CD4-positive, alpha-beta T cell treated with Interleukin-6 at 100 ng/mL for 8 hours (primary cell): ENCODE measurements around the gene CENATAC.
A peak's percentile ranks its signal among the peaks of the same experiment; 100 is the strongest.
"Not testable (repeated sequence)": the region's sequence is repeated elsewhere in the genome, so short reads cannot be mapped to it uniquely, and the experiment has no call there.

Experiments
- DNase-seq: peaks from one replicate; pipeline ENCODE4 v3.0.0-alpha.2; 2020; ENCODE audit warnings: mixed read lengths, low spot score

CENATAC gene

DNA sequence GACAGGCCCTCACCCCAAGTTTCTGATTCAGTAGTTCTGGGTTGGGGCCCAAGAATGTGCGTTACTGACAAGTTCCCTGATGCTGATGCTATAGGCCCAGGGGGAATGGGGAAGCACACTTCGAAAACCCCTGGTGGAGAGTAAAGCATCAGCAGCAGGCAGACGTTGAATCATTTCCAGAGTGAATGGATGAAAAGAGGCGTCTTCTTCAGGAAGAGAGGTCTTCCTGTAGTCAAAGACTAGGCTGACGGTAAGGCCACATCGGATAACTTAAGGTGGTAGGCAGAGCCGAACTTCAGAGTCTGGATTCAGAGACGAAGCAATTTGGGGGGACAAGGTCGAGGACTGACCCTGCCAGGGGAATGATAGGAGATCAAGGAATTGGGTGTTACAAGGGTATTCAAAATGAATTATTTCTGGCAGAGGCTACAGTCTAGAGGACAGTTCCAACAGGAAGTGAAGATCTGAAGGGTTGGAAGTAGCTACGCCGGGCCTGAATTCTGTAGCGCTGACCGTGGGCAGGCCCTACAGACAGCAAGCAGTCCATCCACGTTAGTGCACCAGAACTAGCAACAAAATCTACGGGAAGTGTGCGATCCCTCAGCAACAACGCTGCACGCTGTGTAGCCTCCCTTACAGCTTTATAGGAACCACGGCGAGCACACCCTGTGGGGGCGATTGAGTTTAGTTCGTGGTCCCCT lies 862 bp upstream of the CENATAC start:
- peak; percentile 10 for DNase-seq

DNA sequence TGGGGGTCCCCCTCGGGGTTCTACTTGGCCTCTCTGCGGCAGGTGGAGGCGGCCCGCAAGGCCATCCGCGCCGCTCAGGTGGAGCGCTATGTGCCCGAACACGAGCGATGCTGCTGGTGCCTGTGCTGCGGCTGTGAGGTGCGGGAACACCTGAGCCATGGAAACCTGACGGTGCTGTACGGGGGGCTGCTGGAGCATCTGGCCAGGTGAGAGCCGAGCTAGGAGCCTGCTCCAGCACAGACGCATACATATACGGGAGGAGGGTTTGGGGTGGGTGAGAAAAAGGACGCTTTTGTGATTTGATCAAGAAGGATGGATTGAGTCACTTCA lies 415 bp downstream of the CENATAC start:
- DNase-seq = no peak

DNA sequence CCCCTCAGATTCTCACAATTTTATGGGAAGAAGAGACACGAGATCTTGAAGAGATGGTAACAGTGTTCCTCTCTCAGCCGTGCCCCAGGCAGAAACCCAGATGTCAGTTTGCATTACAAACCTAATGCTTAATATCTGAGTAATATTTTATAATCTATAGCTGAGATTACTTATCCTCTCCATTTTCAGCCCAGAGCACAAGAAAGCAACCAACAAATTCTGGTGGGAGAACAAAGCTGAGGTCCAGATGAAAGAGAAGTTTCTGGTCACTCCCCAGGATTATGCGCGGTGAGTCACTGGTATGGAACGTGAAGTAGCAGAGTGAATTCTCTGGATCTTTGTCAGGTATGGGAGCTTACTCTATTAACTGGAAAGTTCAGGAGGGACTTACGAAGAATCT lies 884 bp downstream of the CENATAC start:
- DNase-seq = no peak

DNA sequence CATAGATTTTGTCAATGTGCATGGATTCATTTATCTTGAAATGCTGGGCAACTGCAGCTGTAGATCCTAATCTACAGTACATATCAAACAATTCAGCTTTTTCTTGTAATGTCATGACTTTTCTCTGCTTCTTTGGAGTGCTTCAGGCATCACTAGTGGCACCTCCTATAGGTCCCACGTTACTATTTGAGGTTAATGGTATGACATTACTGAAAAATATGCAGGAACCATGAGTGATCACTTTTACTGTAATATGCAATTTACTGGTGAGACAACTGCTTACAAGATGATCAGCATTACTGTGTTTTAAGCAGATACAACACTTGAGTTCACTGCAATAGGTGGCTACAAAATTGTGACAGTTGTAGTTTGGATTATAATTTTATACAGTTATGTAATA lies 3.0 kb downstream of the CENATAC start:
- no peak for DNase-seq

GRCh38 chr11:119006656-119007055 lies 8.7 kb downstream of the CENATAC start:
- DNase-seq = no peak

- DNase-seq = no peak
Observed at GRCh38 chr11:119011476-119012053, 13.6 kb downstream of the CENATAC start.

DNA sequence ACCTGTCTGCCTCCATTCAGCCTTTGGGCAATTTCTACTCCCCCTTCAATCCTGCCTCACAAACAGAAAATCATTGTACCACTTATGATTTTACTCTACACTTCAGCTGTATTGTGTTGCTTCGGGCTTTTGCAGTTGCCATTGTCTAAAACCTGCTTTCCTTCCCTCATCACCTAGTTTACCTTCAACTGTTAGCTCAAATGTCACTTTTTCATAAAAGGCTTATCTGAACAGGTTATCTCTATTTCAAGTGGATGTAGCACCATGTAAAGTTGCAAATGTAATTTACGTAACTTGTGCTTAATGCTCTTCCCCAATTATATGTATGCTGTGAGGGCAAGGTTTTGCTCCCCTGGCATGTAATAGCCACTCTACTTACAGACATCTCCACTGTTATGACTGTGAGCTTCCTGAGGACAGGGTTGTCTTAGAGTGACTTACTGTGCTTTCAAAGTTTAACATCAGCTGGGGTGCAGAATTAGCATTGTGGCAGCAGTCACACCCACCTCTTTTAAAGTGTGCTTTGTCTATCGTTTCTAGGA lies 14.8 kb downstream of the CENATAC start:
- no peak for DNase-seq

DNA sequence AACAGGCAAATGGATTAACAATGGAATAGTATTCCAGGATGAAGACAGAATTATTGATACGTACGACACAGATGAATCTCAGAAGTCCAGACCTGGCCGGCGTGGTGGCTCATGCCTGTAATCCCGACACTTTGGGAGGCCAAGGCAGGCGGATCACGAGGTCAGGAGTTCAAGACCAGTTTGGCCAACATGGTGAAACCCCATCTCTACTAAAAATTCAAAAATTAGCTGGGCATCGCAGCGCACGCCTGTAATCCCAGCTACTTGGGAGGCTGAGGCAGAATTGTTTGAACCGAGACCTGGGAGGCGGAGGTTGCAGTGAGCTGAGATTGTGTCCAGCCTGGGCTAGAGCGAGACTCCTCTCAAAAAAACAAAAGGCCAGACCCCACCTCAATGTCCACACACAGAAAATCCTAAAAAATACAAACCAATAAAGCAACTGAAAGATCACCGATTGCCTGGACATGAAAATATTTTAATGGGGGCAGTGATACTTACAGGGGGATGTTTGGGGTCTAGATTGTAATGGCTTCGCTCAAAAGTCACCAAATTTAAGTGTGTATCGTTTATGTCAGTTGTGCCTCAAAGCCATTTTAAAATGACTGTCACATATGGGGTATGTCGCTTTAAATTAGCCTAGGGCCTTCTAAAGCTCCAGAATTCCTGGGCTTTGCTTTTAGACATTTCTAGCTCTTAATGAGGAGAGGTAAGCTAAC lies 16.4 kb downstream of the CENATAC start:
- no peak for DNase-seq

DNA sequence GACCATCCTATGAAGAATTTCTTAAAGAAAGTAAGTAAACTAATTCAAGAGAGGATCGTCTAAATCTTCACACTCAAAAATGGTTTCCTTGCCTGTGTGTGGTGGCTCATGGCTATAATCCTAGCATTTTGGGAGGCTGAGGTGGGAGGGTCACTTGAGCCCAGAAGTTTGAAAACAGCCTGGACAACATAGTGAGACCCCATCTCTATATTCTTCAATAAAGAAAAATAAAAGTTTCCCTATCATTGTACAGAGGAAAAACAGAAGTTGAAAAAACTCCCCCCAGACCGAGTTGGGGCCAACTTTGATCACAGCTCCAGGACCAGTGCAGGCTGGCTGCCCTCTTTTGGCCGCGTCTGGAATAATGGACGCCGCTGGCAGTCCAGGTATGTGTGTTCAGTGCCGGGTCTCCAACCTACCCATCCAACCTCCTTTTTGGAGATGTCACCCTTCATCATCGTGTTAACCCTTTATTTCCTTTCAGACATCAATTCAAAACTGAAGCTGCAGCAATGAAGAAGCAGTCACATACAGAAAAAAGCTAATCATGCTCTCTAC lies 17.2 kb downstream of the CENATAC start:
- DNase-seq = no peak

DNA sequence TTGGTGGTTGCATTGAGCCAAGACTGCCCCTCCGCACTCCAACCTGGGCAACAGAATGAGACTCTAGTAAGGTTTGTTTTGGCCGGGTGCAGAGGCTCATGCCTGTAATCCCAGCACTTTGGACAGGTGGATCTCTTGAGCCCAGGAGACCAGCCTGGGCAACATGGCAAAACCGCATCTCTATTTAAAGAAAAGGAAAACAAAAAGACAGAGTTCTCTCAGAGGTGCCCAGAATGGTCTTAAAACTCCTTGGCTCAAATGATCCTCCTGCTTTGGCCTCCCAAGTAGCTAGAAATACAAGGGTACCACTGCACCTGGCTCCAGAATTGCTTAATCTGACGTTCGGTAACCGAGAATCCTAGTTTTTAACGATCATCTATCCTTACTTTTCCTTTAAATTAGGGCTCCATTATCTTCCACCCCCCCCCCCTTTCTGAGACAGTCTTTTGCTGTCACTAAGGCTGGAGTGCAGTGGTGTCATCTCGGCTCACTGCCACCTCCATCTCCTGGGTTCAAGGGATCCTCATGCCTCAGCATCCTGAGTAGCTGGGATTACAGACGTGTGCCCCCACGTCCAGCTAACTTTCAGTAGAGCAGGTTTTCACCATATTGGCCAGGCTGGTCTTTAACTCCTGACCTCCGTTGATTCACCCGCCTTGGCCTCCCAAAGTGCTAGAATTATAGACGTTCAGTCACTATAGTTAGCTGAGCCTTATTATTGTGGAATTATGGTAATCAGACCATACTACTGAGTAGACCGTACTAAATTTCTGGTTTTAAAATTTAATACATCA lies 18.5 kb downstream of the CENATAC start:
- DNase-seq = no peak

GRCh38 chr11:119017377-119017776 lies 19.4 kb downstream of the CENATAC start:
- not testable (repeated sequence) for DNase-seq

- peak; percentile 95 for DNase-seq
Observed at GRCh38 chr11:119018074-119018938, 20.4 kb downstream of the CENATAC start, which contains the start of the genes RPS25 and TRAPPC4. Gene RPS25 (minus strand): TSS chr11:119018343. CDS start chr11:119018284, 59 bp downstream. Gene TRAPPC4 (plus strand): TSS chr11:119018766. CDS start chr11:119018796, 30 bp downstream.

DNA sequence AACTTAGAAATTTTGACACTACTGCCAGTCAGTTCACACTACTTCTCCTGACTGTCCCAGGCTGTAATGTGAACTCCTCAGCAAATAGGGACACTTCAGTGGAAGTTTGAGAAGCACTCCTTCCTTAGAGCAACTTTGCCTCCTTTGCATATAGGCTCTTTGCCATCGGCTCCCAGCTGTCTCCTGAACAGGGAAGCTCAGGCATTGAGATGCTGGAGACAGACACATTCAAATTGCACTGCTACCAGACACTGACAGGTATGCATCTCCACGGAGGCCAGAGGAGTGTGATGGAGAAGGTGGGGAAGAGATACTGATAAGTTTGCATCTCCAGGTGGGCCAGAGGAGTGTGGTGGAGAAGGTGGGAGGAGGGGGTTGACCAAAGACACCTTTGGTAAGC lies 22.1 kb downstream of the CENATAC start:
- DNase-seq = no peak

GRCh38 chr11:119021631-119022030 lies 23.7 kb downstream of the CENATAC start:
- DNase-seq = no peak

DNA sequence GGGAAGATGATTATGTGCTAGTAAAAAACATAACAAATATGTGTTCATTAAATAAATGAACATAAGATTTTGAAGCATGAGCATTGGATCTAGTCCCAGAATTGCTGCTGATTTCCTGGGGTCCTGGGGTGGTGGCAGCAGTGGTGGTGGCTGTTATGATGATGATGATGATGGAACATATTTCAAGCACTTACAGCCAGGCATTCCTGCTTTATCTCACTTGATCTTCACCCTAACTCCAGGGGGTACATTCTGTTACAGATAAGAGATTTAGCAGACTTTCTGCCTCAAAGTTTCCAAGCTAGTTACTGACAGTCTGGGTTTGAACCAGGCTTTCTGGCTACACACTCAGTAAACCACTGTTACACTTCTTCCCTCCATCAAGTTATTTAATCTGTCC lies 25.8 kb downstream of the CENATAC start:
- DNase-seq = no peak

GRCh38 chr11:119024430-119025098 lies 26.6 kb downstream of the CENATAC start:
- DNase-seq = no peak

DNA sequence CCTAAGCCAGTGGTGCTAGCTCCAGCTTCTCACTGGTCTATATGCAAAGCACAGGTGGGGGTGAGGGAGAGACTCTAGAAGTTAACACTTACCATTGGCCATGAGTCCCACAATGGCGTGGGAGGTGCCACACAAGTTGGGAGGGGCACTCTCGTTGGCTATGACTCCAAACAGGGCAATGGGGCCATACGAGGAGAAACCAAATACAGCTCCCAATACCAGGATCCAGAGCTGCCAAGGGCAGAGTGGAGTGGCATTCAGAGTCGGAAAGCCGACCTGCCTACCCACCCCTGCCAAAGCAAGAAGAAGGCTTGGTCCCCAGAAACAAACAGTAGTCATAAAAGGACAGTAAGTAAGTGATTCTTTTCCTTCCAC lies 27.1 kb downstream of the CENATAC start:
- no peak for DNase-seq

- DNase-seq = no peak
Observed at GRCh38 chr11:119025541-119025940, 27.6 kb downstream of the CENATAC start.

- no peak for DNase-seq
Observed at GRCh38 chr11:119025978-119026766, 28.2 kb downstream of the CENATAC start.

DNA sequence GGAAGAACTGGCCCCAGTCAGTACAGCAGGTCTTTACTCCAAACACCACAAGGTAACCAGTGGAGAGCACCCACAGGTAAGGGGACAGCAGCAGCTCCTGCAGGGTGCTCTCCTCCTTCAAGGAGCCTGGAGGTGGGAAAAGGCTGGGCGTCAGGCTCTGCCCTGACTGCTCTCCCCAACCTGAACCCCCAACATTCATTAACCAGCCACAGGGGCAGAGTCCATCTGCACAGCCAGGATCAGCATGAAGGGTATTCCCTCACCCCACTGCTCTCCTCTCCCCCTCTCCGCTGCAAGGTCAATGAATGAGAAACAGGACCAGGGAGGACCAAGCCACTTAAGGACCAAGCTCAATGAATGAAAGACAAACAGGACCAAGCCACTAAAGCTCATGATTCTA lies 29.0 kb downstream of the CENATAC start:
- no peak for DNase-seq
